EH (cell line): Measurements from ENCODE around the gene CCDC102A.
A peak's percentile ranks its signal among the peaks of the same experiment; 100 is the strongest.
"Not testable (repeated sequence)": the region's sequence is repeated elsewhere in the genome, so short reads cannot be mapped to it uniquely, and the experiment has no call there.

ENCODE experiments used
- DNase-seq: peaks from one replicate; pipeline ENCODE4 v3.0.0-alpha.2; 2015; ENCODE audit warnings: low read depth

CCDC102A gene

GRCh38 chr16:57502048-57502775 lies 34.2 kb downstream of the CCDC102A start:
- DNase-seq, result no peak

- no peak for DNase-seq
These were observed 34.9 kb downstream of the CCDC102A start for GRCh38 chr16:57501492-57501891.

- DNase-seq, result no peak
These were observed 35.7 kb downstream of the CCDC102A start for GRCh38 chr16:57500578-57501111.

- DNase-seq, result not testable (repeated sequence)
These were observed 36.4 kb downstream of the CCDC102A start for GRCh38 chr16:57499941-57500340.

GRCh38 chr16:57498031-57498430 lies 38.3 kb downstream of the CCDC102A start:
- DNase-seq, result no peak

- DNase-seq, result no peak
These were observed 39.2 kb downstream of the CCDC102A start for GRCh38 chr16:57497121-57497520.

- no peak for DNase-seq
These were observed 42.6 kb downstream of the CCDC102A start for GRCh38 chr16:57493767-57494166.

GRCh38 chr16:57489229-57489628 lies 47.1 kb downstream of the CCDC102A start:
- no peak for DNase-seq

- DNase-seq, result no peak
These were observed 49.2 kb downstream of the CCDC102A start for GRCh38 chr16:57486858-57487834.

- DNase-seq, result peak; percentile 79
These were observed 50.2 kb downstream of the CCDC102A start, which contains the start of gene DOK4 for GRCh38 chr16:57485916-57486857. DOK4 (minus strand) TSS chr16:57486493; CDS start chr16:57479507, 6,986 bp downstream.

GRCh38 chr16:57485091-57485915 lies 51.1 kb downstream of the CCDC102A start:
- no peak for DNase-seq

- no peak for DNase-seq
These were observed 51.8 kb downstream of the CCDC102A start for GRCh38 chr16:57484515-57485005.

- no peak for DNase-seq
These were observed 52.5 kb downstream of the CCDC102A start for GRCh38 chr16:57483725-57484514.

- DNase-seq, result no peak
These were observed 53.4 kb downstream of the CCDC102A start for GRCh38 chr16:57482845-57483545.

GRCh38 chr16:57481421-57481820 lies 55.0 kb downstream of the CCDC102A start:
- no peak for DNase-seq

GRCh38 chr16:57480754-57481230 lies 55.6 kb downstream of the CCDC102A start:
- no peak for DNase-seq

GRCh38 chr16:57479976-57480753 lies 56.2 kb downstream of the CCDC102A start:
- peak; percentile 89 for DNase-seq
